Neural progenitor cell (in vitro differentiated cells): ENCODE results near the gene PLCL1.

Source experiments
- CTCF ChIP-seq: fragments of 200-600 bp; sonication (generic); IDR thresholded peaks from 2 replicates; pipeline ENCODE4 v1.5.1; 2017; ENCODE audit warnings: antibody characterized with exemption, mild to moderate bottlenecking
- EZH2 ChIP-seq: fragments of 200-600 bp; sonication (generic); IDR thresholded peaks from 2 replicates; pipeline ENCODE4 v1.6.1; 2017; ENCODE audit warnings: antibody characterized with exemption, mild to moderate bottlenecking, moderate library complexity
- EZH2phosphoT487 ChIP-seq: fragments of 200-600 bp; sonication (generic); IDR thresholded peaks from 2 replicates; pipeline ENCODE4 v1.6.1; 2017; ENCODE audit warnings: antibody characterized with exemption

GRCh38 chr2:198004921-198005829, 200.8 kb downstream of the PLCL1 start:
- TF ChIP-seq CTCF (no peak), EZH2 (no peak), EZH2phosphoT487 (no peak)
